ENCODE results near the gene NFIB. TPM values are rescaled to one million over a fixed set of nuclear protein-coding genes. Genes with fewer than 3 reads are reported as not detected.

The NFIB gene
- total RNA-seq, 6 experiments from 2014 or later, result 0.69 to 6.2 (median 4.4) TPM

DNA sequence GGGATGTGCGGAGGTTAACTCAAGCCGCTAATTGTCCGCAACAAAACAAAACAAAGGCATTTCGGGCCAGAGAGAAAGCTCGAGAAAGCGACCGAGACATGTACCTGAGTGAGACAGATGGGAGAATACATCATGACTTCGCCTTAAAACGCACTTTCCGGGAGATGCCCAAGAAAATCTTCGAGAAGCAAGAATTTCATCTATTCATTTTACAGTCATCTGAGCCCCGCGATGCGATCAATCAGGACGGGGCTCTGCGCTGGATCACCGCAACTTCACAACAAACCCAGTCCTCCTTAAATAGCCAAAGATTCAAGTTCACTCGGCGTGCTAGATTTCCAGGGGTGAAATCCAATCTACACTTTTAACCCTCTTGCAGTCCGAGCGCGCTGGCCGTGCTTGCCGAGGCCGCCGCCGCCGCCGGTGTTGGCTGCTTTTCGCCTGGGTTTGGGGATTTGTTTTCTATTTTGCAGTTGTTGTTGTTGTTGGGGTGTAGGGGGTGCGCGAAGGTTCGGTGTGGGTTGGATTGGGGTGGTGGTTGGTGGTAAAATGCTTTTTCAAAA is 482 bp downstream of the NFIB start:
- H3K36me3 Mint-ChIP-seq (ENCODE audit: low read depth), result no peaks in the 10 kb centered on the region
- H3K4me1 Mint-ChIP-seq (ENCODE audit: low read depth), result peaks cover 26% of the 10 kb centered on the region
- TF ChIP-seq, protein P1, sequence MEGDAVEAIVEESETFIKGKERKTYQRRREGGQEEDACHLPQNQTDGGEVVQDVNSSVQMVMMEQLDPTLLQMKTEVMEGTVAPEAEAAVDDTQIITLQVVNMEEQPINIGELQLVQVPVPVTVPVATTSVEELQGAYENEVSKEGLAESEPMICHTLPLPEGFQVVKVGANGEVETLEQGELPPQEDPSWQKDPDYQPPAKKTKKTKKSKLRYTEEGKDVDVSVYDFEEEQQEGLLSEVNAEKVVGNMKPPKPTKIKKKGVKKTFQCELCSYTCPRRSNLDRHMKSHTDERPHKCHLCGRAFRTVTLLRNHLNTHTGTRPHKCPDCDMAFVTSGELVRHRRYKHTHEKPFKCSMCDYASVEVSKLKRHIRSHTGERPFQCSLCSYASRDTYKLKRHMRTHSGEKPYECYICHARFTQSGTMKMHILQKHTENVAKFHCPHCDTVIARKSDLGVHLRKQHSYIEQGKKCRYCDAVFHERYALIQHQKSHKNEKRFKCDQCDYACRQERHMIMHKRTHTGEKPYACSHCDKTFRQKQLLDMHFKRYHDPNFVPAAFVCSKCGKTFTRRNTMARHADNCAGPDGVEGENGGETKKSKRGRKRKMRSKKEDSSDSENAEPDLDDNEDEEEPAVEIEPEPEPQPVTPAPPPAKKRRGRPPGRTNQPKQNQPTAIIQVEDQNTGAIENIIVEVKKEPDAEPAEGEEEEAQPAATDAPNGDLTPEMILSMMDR (IDR thresholded peaks at IDR 0.05), result no peak
- no peaks in the 10 kb centered on the region for H3K9me3 Mint-ChIP-seq
- no peak for DNase-seq
- H3K27ac Mint-ChIP-seq, result peak overlapping the region; percentile 25; the same call in 1 of the 2 replicates
- peaks cover 29% of the 10 kb centered on the region for H3K27me3 Mint-ChIP-seq (ENCODE audit: insufficient read depth)
- peak overlapping the region; percentile 85 for H3K4me3 Mint-ChIP-seq

DNA sequence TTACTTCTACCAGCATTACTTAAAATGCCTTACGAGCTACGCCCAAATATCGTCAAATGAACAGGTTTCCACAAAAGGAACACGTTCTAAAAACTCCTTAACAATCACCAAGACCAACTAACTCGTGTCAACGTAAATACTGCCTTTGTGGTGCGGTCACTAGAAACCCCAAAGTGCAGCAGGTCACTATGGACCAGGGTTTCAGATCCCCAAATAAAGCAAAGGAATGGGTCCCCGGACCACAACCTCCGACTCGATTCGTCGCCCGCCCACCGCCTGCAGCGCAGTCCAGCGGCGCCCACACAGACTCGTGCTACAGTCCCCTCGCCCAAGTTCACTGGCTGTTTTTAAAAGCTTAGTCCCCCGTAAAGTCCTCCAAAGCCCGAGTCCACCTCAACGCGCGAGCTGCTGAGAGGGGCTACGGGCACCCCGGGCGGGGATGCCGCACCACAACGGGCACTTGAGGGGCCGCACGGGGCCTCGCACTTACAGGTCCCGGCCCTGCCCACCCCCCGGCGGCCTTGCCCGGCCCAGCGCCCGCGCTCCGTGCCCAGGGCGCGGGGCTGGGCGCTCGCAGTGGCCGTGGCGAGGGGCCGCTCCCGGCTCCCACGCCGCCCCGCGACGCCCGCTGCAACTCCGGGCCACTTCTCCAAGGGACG is 1.1 kb downstream of the NFIB start:
- H3K9me3 Mint-ChIP-seq, result no peaks in the 10 kb centered on the region
- peaks cover 26% of the 10 kb centered on the region for H3K4me1 Mint-ChIP-seq (ENCODE audit: low read depth)
- H3K27ac Mint-ChIP-seq, result no peak overlapping the region; the same call in 1 of the 2 replicates
- TF ChIP-seq, protein P1 (IDR thresholded peaks at IDR 0.05), result no peak
- no peaks in the 10 kb centered on the region for H3K36me3 Mint-ChIP-seq (ENCODE audit: low read depth)
- DNase-seq, result no peak
- peak overlapping the region; percentile 85 for H3K4me3 Mint-ChIP-seq
- H3K27me3 Mint-ChIP-seq (ENCODE audit: insufficient read depth), result peaks cover 28% of the 10 kb centered on the region

DNA sequence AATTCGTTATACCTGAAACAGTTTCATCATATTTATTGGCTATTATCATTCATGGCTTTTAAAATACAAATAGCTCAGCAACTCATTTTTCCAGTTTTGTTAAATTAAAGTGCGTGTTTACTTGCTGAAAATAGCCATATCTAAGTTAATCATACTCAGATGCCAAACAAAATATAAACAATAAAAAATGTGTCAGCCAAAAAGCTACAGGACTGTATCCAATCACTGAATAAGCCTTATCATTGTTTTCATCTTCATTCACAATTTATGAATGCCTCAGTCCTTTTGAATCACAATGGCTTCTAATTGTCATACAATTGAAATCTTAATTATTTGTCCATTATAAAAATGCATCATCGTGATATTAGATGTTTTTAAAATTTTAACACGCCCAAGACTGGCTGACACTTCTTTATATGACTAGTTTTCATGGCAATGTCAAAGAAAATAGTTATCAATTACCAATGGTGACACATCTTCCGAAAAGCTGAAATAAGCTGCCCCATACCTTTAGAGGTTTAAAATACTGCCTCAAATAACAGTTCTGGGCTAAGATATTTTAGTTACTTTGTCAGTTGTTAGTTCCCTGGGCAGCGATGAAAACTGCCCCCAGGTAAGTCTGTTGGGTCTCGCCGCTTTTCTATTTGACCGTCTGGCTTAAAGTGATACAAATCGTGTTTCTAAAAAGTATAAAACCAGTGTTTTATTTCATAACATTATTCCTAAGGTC is 1.8 kb downstream of the NFIB start:
- H3K9me3 Mint-ChIP-seq, result no peaks in the 10 kb centered on the region
- peaks cover 26% of the 10 kb centered on the region for H3K27me3 Mint-ChIP-seq (ENCODE audit: insufficient read depth)
- H3K4me3 Mint-ChIP-seq, result peak overlapping the region; percentile 85; the same call in 1 of the 2 replicates
- no peak overlapping the region for H3K27ac Mint-ChIP-seq
- TF ChIP-seq, protein P1 (IDR thresholded peaks at IDR 0.05), result no peak
- peaks cover 26% of the 10 kb centered on the region for H3K4me1 Mint-ChIP-seq (ENCODE audit: low read depth)
- no peaks in the 10 kb centered on the region for H3K36me3 Mint-ChIP-seq (ENCODE audit: low read depth)
- no peak for DNase-seq

DNA sequence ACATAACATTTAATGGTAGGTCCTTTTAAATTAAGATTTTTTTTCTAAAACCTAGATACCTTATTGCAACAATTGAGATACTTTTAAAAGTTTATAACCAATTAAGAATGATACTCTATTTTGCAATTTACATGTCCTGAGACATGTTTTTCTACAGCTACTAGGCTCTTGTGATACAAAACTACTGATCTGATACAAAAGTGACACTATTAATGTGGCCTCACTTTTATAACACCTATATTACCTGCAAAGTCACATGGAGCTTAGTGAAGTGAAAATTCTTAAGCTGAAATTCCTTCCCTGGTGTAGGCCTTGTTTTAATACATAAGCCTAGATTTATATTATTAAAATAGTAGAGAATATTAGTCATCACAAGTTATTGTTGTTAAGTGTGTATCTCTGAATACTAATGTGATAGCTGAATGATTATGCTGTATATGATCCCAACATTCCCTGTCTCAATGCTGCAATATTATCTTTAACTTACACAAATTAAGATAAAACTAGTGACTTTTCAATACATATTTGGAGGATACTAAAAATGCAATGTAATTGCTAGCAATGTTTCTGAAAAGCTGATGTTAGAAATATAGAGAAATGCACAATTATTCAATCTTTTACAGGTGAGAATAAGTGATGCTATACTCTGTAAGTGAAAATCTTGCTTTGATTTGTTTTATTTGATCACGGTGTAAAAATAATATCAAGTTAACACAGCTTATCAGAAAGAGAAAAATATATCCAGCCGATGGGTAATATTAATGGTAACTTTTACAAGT is 2.6 kb downstream of the NFIB start:
- no peak overlapping the region for H3K4me3 Mint-ChIP-seq
- no peak for DNase-seq
- H3K27ac Mint-ChIP-seq, result no peak overlapping the region

DNA sequence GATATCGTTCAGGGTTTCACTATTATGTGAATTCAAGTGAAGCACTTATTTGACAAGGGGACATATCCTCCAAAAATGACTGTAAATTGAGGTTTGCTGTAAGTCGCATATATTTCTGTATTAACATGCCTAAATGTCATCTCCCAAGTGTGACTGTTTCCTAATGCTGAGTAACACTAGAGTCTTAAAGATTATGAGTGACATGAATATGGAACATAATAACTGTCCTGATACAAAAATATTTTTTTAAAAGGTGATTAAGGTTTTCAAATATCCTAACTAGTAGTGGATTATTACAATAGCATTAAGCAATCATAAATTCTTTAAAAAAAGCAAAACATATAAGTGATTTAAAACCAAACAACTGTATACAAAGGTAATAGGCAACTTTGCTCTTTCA is 3.6 kb downstream of the NFIB start:
- Mint-ChIP-seq H3K9me3 (no peaks in the 10 kb centered on the region), H3K27ac (no peak overlapping the region), H3K4me1 (ENCODE audit: low read depth) (peaks cover 16% of the 10 kb centered on the region), H3K4me3 (no peak overlapping the region), H3K36me3 (ENCODE audit: low read depth) (no peaks in the 10 kb centered on the region), H3K27me3 (ENCODE audit: insufficient read depth) (peaks cover 21% of the 10 kb centered on the region)
- TF ChIP-seq, protein P1 (IDR thresholded peaks at IDR 0.05), result no peak
- DNase-seq, result no peak

More for the DNA sequence above, 2.6 kb downstream of the NFIB start:
- Mint-ChIP-seq H3K27me3 (ENCODE audit: insufficient read depth) (peaks cover 25% of the 10 kb centered on the region), H3K36me3 (ENCODE audit: low read depth) (no peaks in the 10 kb centered on the region), H3K4me1 (ENCODE audit: low read depth) (peaks cover 24% of the 10 kb centered on the region), H3K9me3 (no peaks in the 10 kb centered on the region)
- TF ChIP-seq, protein P1 (IDR thresholded peaks at IDR 0.05), result no peak

All from HFFc6 (cell line).